Measurements from ENCODE around the gene STEAP2. TPM values are rescaled to one million over a fixed set of nuclear protein-coding genes. Genes with fewer than 3 reads are reported as not detected.

Gene STEAP2
- total RNA-seq, 1 experiment from 2014 or later = 0.68 TPM

DNA sequence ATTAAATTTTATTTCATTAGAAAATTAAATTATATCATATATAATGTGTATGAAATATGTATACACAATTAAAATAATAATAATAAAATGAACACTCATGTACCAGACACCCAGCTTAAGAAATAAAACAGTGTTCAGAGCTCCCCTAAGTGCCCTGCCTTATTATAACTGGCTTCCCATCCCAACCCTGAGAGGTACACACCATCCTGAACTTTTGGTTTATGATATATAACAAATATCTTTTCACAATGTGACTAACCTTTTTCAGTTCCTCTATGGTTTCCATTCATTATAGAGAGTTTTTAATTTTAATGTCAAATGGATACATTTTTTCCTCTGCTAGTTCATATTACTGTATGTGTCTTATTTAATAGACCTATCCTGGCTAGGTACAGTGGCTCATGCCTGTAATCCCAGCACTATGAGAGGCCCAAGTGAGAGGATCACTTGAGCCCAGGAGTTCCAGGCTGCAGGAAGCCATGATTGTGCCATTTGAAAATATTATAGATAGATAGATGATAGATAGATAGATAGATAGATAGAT is 24.0 kb upstream of the STEAP2 start:
- Mint-ChIP-seq H3K4me3 (ENCODE audit: unreplicated experiment) (no peak overlapping the region), H3K9me3 (ENCODE audit: unreplicated experiment) (no peaks in the 10 kb centered on the region), H3K4me1 (ENCODE audit: insufficient read depth, unreplicated experiment) (no peaks in the 10 kb centered on the region), H3K36me3 (ENCODE audit: insufficient read depth, unreplicated experiment) (no peaks in the 10 kb centered on the region), H3K27ac (ENCODE audit: low read depth, unreplicated experiment) (no peak overlapping the region), H3K27me3 (ENCODE audit: insufficient read depth, unreplicated experiment) (no peaks in the 10 kb centered on the region)
- intact Hi-C loops (cut with micrococcal nuclease) = no loop called here
- TF ChIP-seq, protein P1, sequence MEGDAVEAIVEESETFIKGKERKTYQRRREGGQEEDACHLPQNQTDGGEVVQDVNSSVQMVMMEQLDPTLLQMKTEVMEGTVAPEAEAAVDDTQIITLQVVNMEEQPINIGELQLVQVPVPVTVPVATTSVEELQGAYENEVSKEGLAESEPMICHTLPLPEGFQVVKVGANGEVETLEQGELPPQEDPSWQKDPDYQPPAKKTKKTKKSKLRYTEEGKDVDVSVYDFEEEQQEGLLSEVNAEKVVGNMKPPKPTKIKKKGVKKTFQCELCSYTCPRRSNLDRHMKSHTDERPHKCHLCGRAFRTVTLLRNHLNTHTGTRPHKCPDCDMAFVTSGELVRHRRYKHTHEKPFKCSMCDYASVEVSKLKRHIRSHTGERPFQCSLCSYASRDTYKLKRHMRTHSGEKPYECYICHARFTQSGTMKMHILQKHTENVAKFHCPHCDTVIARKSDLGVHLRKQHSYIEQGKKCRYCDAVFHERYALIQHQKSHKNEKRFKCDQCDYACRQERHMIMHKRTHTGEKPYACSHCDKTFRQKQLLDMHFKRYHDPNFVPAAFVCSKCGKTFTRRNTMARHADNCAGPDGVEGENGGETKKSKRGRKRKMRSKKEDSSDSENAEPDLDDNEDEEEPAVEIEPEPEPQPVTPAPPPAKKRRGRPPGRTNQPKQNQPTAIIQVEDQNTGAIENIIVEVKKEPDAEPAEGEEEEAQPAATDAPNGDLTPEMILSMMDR (IDR thresholded peaks at IDR 0.05; ENCODE audit: unreplicated experiment) = no peak
- ChIA-PET POLR2A (interaction anchor here (0.6 kb wide), 1 partner anchor 29 kb away, joined by 3 read pairs; no protein-coding TSS in a partner anchor), CTCF (interaction anchor here (0.6 to 1.4 kb wide), 5 partner anchors 9 to 65 kb away, joined by 3 to 4 read pairs (median 3); partner anchors contain the start of gene STEAP1)
- no TSS peak for BruUV-seq (replicated peaks)
- no peak for DNase-seq (ENCODE audit: unreplicated experiment)

- Mint-ChIP-seq H3K4me3 (ENCODE audit: unreplicated experiment) (no peak overlapping the region), H3K27ac (ENCODE audit: low read depth, unreplicated experiment) (no peak overlapping the region), H3K4me1 (ENCODE audit: insufficient read depth, unreplicated experiment) (no peaks in the 10 kb centered on the region), H3K36me3 (ENCODE audit: insufficient read depth, unreplicated experiment) (no peaks in the 10 kb centered on the region), H3K27me3 (ENCODE audit: insufficient read depth, unreplicated experiment) (no peaks in the 10 kb centered on the region), H3K9me3 (ENCODE audit: unreplicated experiment) (no peaks in the 10 kb centered on the region)
- DNase-seq (ENCODE audit: unreplicated experiment) = no peak
- intact Hi-C loops (cut with micrococcal nuclease) = no loop called here
- ChIA-PET CTCF (interaction anchor here (0.6 to 1.4 kb wide), 4 partner anchors 8 to 65 kb away, joined by 3 to 4 read pairs (median 4); partner anchors contain the start of gene STEAP2), POLR2A (interaction anchor here (1.3 kb wide), 1 partner anchor 10 kb away, joined by 4 read pairs; no protein-coding TSS in a partner anchor)
- no TSS peak for BruUV-seq (replicated peaks)
- TF ChIP-seq, protein P1 (IDR thresholded peaks at IDR 0.05; ENCODE audit: unreplicated experiment) = no peak
Measured at GRCh38 chr7:90188281-90188680, 23.3 kb upstream of the STEAP2 start.

DNA sequence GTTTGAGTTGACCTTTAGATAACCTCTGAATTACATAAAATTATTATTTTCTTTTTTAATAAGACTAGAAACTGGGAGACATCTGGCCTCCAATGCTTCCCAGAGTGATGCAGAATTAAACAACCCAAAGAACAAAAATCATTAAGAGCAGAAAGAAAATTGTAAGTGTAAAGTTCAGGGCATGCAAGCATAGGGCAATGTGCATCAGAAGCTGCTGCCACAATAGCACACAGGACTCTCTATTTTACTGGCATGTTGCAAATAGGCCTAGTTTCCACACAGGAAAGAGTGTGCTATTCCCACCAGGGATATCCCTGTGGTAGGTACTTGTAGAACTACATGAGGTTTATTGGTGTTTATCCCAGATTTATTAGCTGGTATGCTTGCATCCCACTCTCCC is 20.5 kb upstream of the STEAP2 start:
- ChIA-PET POLR2A (no interaction called here), CTCF (interaction anchor here (0.5 to 1.1 kb wide), 4 partner anchors 21 to 136 kb away, joined by 3 to 4 read pairs (median 3); partner anchors contain the start of gene STEAP2)
- Mint-ChIP-seq H3K9me3 (ENCODE audit: unreplicated experiment) (no peaks in the 10 kb centered on the region), H3K27ac (ENCODE audit: low read depth, unreplicated experiment) (no peak overlapping the region), H3K4me3 (ENCODE audit: unreplicated experiment) (no peak overlapping the region), H3K36me3 (ENCODE audit: insufficient read depth, unreplicated experiment) (no peaks in the 10 kb centered on the region), H3K4me1 (ENCODE audit: insufficient read depth, unreplicated experiment) (no peaks in the 10 kb centered on the region), H3K27me3 (ENCODE audit: insufficient read depth, unreplicated experiment) (no peaks in the 10 kb centered on the region)
- no TSS peak for BruUV-seq (replicated peaks)
- intact Hi-C loops (cut with micrococcal nuclease) = no loop called here
- DNase-seq (ENCODE audit: unreplicated experiment) = no peak
- TF ChIP-seq, protein P1 (IDR thresholded peaks at IDR 0.05; ENCODE audit: unreplicated experiment) = no peak

DNA sequence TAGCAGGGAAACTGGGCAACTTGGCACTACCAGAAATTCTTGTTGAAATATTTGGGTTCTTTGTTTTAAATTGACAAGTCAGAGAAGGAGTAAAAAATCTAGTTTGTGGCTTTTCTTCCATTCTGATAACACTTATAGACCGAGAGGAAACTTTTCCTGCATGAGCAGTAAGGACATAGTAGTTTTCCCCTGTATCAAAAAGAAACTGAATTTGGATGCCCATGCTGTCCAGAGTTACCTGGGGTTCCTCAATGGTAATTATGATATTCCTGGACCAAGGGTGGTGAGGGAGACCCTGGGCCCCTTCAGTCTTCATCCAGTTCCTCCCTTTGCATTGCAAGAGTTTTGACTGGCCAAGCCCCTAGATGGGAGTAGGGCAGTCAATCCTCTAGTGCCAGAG is 19.9 kb upstream of the STEAP2 start:
- TF ChIP-seq, protein P1 (IDR thresholded peaks at IDR 0.05; ENCODE audit: unreplicated experiment) = no peak
- Mint-ChIP-seq H3K4me3 (ENCODE audit: unreplicated experiment) (no peak overlapping the region), H3K4me1 (ENCODE audit: insufficient read depth, unreplicated experiment) (no peaks in the 10 kb centered on the region), H3K36me3 (ENCODE audit: insufficient read depth, unreplicated experiment) (no peaks in the 10 kb centered on the region), H3K9me3 (ENCODE audit: unreplicated experiment) (no peaks in the 10 kb centered on the region), H3K27me3 (ENCODE audit: insufficient read depth, unreplicated experiment) (no peaks in the 10 kb centered on the region), H3K27ac (ENCODE audit: low read depth, unreplicated experiment) (no peak overlapping the region)
- POLR2A ChIA-PET = interaction anchor here (0.6 kb wide), 1 partner anchor 15 kb away, joined by 3 read pairs; no protein-coding TSS in a partner anchor
- CTCF ChIA-PET = interaction anchor here (0.5 to 2.1 kb wide), 3 partner anchors 20 to 283 kb away, joined by 3 to 10 read pairs (median 3); partner anchors contain the start of gene STEAP2
- DNase-seq (ENCODE audit: unreplicated experiment) = no peak
- no TSS peak for BruUV-seq (replicated peaks)
- intact Hi-C loops (cut with micrococcal nuclease) = no loop called here

Measured in MCF 10A (cell line).